HG03039 (cell line): ENCODE results near the gene PFKFB4.
"Not testable (repeated sequence)": the region's sequence is repeated elsewhere in the genome, so short reads cannot be mapped to it uniquely, and the experiment has no call there.

Experiments
- ATAC-seq: cut with Tn5 transposase; IDR thresholded peaks from one replicate; pipeline ENCODE4 v1.9.1; 2021; ENCODE audit warnings: mild to moderate bottlenecking, moderate library complexity; ENCODE audit not compliant: unreplicated experiment

PFKFB4 gene

DNA sequence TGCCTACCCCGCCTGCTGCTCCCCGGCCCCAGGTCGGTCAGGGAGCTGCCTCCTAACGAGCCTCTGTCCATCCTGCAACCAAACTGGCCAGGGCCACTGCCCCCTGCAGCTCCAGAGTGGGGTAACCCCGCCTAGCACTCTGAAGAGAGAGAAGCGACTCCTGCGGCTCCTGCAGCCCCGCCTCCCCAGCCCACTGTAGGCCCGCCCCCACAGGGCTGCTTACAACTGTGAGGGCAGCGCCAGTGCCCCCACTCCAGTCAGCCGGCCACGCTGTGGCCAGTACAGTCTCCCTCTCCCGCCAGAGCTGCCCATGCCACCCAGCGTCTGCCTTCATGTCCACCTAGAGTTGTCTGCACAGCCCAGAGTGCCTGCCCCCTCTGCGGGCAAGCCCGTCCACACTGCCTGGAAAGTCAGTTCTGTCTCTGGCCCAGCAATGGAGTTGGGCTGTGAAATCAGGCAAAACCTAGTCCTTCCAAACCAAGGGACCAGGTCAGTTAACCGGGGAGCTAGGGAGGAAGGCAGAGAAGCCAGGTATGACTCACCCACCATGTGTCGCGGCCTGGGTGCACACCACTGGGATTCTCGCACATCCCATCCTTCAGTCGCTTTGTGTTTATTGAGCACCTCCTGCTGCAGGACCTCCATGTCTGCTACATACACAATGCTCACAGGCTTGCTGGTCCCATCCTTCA, 4.6 kb upstream of the PFKFB4 start:
- no peak for ATAC-seq

DNA sequence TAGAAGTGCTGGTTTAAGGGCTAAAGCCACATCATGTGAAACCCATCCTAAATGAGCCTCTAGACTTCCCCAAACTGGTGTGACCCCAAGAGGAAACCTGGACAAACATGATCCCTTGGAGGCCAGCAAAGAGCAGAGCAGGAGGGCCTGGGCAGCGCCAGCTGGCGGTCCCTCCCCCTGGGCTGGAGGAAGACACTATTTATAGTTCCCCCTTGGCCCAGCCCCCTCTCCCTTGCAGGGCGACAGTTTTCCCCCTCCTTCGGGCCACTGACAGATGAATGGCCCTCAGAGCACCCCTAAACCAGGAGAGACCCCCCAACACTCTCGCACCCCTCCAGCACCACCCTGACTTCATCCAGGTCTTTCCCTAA, 4.0 kb upstream of the PFKFB4 start:
- ATAC-seq, result no peak

DNA sequence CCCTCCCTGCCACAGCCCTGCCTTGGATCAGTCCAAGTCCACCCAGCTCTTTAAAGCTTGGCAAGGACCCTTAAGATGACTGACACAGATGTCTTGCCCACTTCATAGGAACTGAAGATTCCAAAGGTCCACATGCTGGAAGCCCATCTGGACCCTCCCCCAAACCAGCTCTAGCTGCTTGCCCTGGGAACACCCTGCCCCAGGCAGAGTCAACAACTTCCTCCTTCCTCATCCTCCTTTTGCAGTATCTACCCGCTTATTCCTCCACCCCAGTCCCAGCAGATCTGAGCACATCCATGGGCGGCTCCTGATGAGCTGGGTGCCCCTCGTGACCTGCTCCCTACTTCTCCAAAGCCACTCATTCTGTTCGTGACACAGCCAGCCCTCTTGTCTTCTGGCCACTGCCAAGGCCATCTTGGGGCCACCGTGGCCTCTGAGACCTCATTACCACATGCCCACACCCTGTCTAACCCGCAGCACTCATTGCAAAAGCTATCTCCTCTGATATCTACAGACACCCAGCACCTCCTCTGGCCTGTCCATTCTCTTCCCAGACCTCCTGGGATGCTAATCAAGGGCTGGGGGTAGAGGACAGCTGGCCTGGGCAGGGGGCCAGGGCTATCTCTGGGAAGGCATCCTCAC, 2.0 kb upstream of the PFKFB4 start:
- no peak for ATAC-seq

DNA sequence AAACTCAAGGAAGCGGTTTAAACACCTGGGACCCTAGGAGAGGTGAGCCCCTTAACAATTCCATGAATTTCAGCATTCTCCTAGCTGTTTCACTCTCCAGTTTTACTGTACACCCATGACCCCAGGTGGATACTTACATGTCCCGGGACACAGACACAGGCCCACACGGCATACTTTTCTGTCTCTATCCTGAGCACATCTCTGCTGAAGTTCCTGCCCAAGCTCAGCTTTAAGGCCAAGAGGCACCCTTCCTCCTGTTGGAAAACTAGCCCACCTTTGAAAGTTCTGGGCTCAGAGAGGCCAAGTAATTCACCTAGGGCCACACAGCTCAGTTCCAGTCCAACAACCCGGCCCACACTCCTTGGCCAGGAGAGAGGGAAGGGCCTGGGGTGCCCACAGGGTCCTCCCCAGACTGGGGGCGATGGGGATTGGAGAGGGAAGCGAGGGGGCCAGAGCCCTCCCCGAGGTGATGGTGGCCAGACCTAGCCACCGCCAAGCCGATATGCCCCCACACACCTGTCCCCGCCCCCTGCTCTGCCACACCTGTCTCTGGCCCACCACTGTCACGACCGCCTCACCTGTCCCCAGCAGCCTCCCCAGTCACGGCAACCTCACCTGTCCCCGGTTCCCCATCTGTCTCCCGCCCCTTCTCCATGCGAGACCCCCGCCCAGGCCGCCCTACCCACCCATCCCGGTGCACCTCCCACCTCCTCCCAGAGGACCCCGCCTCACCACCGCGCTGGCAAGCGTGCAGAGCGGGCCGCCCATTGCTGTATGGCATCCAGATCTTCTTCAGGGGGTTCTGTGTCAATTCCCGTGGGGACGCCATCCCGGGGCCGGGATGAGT, 431 bp downstream of the PFKFB4 start:
- ATAC-seq, result no peak

DNA sequence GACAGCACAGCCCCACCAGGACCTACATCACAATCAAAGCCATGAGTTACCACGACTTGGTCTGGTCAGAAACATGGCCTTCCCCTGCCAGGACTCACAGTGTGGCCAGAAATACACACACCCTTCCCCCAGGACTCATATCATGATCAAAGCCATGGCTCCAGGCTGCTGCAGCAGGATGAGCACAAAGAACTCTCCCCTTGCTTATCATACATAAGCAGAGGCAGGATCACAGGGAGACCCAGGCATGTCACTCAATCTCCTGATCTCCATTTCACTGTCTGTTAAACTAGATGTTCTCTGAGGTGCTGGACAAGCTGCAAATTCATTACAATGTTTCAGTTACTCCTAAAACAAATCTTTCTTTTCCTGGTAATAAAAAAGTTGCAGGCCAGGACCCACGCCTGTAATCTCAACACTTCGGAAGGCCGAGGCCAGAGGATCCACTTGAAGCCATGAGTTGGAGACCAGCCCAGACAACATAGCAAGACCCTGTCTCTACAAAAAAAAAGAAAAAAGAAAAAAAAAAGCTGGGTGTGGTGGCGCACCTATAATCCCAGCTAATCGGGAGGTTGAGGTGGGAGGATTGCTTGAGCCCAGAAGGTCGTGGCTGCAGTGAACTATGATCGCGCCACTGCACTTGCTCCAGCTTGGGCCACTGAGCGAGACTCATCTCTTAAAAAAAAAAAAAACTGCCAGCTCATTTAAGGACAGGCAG, 1.2 kb downstream of the PFKFB4 start:
- ATAC-seq, result no peak

DNA sequence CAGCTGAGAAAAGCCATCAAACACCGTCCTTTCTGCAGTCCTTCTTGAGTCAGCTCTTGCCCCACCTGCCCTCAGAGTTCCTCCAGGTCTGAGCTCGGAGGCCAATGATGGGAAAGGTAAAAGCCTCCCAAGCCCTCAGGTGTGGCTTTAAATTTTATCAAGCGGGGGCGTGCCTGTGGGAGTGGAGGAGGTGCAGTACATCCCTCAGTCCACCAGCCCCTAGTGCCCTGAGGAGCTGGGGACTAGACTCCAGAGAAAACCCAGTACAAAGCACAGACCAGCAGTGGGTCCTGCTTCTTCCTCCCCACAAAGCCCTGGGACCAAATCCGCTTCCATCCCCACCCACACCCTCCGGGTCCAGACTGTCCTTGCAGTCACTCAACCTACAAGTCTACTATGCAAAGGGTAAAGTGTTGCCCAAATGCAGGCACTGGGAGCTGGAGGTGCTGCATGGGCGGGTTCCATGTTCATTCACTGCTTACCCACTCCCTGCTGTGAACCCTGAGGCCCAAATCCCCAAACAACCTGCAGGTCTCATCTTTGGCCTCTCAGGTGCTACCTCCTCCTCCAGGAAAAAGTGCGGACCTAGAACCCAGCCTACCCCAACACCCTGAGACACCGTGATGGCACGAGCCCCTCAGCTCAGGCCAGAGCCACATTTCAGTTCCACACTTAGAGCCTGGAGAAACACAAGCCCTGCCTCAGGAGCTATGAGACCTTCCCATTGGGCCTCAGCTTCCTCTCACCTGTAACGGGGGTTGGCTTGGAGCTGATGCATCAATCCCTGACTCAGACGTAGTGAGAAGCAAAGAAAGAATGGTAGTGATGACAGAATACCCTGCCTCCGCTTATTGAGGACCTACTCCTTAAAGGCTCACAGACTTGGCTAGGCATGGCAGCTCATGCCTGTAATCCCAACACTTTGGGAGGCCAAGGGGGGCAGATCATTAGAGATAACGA, 2.4 kb downstream of the PFKFB4 start:
- ATAC-seq, result no peak

DNA sequence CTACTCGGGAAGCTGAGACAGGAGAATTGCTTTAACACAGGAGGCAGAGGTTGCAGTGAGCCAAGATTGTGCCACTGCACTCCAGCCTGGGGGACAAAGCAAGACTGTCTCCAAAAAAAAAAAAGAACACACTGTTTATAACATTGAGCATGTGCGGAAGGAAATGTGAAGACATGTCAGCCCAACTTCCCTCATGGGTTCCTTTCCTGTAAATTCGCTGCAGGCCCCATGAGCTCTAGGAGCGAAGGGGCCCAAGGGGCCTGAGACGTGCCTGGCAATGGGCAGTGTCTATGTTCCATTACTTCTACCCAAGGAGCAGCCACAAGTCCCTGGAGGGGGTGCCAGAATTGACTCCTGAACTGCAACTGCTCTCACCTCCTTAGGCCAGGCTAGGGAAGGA, 3.2 kb downstream of the PFKFB4 start:
- ATAC-seq, result no peak

DNA sequence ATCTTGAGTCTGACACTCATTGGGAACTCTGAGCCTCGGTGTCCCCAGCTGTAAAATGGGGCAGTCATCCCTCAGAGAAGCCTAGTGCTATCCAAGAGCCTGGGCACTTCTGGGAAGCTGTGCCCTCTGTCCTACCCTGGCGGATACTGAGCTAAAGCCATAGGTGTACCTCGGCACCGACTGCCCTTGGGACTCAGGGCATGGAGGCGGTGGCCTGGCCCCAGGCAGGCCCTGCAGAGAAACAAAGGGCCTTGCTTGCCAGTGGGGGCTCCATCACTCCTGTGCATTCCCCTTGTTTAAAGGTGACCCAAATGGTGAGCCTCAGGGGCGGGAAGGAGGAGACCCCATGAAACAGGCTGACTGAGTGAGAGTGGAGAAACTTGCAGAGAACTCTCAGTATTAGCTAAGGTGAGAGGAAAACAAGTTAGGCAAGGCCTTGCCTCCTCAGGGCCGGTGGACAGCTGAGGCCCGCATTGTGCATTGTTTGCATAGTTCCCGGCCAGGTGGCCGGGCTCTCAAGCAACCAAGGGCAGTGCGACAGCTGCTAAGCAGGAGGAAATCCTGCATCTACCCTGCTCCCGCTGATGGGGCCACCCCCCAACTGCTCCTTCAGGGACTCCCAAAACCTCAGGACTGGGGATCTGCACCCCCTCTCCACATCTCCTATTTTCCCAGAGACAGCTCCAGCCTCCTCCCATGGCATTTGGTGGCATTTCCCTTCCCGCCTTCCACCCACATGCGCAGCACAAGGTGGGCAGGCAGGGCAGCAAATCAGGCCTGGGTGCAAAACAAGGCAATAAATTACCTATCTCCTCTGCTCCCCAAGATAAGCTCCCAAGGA, 4.3 kb downstream of the PFKFB4 start:
- ATAC-seq, result no peak

DNA sequence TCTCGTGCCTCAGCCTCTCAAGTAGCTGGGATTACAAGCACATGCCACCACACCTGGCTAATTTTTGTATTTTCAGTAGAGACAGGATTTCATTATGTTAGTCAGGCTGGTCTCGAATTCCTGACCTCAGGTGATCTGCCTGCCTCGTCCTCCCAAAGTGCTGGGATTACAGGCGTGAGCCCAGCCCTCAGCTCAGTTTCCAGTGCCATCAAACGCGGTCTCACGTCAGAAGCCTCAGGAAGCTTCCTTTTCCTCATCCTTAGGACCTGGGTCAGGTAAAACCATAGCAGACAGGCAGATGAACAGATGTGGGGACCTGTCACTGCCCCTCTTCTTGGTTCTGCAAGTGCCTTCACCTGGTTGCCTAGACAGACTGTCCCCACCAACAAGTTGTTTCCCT, 5.0 kb downstream of the PFKFB4 start:
- not testable (repeated sequence) for ATAC-seq

DNA sequence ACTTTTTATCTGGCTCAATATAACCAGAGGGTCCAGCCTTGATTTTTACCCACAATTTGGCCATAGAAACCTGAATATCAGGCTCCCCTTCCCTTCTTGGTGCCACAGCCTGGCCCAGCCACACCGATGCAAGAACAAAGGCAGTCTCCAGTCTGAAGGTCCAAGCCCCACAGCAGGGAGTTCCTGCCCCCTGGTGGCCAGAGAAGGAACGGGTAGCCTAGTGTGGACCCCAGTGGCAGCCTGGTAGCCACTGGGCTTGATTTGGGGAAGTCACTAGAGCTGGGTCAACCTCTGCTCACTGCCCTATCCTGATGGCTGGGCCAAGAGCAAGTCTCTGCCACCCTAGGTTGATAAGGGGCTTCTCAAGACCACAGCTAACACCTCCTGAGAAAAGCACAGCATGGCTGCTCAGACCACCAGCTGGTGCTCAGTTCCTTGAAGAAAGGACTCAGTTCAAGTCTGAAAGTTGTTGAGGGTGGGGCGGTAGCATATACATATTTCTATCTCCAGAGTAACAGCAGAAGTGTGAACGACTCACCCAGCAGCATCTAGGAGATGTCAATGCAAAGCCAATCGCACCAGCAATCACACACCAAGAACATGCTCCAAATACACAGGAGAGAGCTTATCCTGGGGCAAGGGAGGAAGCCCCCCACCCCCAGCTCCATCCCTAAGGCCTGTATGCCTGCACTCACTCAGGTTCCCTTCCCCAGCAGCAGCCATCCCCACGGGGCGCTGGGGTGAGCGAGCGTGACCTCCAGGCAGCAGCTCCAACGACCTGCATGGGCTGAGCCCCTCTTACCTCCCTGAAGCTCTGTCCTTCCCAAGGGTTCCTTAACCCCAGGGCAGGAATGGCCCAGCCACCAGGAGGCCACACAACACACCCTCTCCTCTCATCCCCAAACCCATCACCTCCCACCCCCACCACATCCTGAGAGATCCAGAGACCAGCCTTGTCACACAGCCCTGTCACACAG, 7.6 kb downstream of the PFKFB4 start:
- ATAC-seq, result no peak

DNA sequence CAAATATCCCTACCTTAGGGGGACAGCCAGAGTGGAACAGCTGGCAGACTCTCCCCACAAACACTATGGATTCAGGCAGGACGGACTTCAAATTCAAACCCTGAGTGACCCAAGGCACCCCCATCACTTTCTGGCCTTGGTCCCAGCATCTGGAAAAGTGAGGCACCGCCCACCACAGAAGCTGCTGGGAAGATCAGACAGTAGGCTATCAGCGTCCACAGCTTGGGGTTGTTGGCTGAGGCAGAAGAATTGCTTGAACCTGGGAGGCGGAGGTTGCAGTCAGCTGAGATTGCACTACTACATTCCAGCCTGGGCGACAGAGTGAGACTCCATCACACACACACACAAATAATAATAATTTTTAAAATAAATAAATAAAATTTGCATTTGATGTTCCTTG, 8.5 kb downstream of the PFKFB4 start:
- no peak for ATAC-seq

DNA sequence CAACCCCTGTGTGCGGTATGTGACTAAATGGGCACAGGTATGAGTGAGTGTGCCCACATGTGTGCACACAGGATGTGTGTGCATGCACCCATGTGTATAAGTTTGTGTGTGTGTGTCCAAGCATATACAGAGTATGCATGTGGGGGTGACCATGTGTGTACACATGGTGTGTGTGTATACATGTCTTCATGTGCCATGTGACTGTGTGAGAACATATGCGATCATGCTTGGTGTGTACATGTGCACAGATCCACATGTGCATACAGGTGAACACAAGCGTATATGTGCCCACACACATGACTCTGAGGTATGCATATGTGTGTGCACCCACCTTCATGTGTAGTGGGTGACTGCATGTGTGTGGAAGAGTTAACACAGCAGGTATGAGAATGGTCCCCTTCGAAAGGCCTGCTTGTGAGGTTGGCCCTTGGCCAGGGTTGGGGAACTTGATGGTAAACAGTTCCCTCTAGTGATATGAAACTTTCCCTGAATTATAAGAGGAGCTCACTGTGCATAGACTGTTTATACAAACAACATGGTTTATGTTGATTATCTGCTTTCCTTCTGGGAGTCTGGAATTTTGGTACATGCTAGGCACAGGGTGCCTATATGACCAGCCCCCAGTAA, 10.3 kb downstream of the PFKFB4 start:
- no peak for ATAC-seq

DNA sequence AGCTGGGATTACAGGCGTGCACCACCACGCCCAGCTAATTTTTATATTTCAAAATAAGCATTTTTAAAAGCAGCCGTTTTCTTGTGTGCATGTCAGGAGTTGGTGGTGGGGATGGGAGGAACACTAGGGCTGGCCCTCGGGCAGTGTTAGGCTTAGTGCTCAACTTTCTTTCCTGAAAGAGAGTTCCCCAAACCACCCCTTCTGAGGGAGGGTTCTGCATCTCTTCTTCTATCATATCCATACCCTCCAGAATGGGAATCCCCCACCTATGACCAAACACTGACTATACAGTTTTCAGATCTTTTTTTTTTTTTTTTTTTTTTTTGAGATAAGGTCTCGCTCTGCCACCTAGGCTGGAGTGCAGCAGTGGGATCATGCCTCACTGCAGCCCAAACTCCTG, 12.5 kb downstream of the PFKFB4 start:
- no peak for ATAC-seq

DNA sequence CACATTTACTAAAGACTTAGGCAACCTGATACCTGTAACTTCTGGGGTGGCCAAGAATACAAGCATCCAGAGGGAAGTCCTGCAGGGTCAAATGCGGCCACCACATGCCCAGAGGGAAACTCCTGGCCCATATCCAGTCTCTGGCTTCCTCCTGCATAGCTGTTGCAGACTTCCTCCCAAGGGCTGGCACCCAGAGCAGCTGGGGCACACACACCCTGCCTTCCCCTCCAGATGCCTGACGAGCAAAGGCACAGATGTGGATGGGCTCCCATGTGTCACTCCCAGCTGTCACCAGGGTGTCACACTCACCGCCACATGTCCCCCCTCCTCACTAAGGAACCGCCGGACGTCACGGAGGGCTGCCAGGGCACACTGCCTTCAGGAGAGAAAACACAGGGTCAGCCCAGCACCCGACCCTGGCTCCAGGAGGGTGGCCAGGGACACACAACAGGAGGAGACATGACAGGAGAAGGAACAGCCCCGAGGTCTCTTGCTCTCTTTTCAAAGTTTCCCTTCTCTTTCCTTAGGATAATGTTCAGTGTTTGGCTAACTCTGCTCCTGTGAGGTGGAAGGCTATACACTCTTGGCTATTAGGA, 13.2 kb downstream of the PFKFB4 start:
- no peak for ATAC-seq

DNA sequence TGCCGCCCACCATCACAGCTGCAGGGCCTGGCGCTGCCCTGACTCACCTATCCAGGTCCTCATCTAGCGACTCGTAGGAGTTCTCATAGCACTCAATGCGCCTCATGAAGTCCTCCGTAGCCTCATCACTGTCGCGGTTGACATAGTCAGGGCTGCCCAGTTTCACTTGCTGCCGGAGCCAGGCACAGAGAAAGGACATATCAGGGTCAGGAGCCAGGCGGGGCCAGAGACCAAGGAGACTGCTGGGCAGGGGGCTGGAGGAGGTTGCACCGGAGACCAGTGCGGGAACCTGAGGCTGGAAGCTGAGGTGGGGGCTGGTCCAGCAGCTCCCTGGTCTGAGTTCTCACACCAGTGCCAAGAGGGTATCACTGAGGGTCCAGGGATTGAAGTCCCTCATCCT, 18.2 kb downstream of the PFKFB4 start:
- no peak for ATAC-seq

DNA sequence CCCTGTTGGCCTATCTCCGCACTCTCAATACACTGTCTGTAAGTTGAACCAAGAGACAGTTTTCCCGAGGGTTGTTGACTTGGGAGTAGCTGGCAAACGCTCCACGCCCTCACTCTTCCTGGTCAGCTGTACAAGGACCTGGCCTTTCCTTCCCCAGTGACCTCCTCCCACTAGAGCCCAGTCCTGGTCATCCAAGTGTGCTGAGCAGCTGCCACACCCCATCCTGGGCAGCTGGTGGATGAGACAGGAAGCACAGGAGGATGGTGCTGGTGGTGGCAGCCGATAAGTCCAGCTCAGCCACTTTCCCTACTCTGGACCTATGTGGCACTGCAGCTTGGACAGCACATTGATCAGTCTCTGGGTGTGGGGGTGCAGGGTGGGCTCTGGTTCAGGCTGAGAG, 19.8 kb downstream of the PFKFB4 start:
- ATAC-seq, result no peak

DNA sequence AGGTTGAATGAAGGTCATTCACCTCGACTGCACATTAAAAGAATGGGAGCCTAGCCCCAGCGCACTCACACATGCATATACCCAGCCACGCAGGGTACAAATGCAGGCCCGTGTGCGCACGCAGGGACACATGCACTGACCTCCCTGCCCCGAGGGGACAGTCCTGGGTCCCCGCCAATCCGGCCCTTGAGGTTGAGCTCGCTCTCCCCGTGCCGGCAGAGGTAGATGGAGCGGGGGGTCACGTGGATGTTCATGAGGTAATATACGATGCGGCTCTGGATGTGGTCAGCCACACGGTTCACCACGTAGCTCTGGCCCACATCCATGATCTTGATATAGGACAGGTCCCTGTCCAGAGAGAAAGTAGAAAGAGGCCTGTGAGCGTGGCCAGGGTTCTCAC, 20.5 kb downstream of the PFKFB4 start:
- no peak for ATAC-seq
